ENCODE measurements around the gene LZTS3. TPM values are rescaled to one million over a fixed set of nuclear protein-coding genes. Genes with fewer than 3 reads are reported as not detected.

LZTS3 gene
- 7.5 and 12.6 TPM in 2 replicates for total RNA-seq

DNA sequence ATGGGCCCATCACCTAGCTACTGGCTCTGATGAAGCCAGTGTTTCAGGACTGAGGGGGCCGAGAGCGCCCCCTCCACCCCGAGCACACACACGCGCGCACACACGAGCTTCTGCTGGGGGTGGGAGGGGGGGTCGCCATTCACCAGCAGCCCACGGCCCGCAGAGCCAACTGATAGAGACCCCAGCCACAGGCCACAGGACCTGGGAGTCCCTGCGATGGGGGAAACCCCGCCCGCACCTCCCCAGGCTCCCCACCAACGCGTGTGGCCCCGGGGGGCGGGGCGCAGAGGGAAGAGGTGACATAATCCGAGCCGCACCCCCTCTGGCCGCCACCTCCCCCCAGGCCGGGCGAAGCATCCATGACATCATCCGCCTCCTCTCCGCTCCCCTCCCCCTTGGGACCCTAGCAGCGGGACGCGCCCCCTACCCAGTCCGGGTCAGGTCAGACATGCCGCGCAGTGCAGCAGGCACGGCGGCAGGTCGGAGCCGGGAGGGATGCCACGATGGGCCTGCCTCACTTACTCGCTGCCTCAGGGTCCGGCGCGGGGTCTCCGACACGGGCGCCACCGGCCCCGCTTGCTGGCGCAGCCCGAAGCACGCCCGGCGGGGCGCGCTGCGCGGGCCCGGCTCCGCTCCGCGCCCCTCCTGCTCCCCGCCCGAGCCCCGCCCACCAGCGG is at the start of gene LZTS3:
Gene LZTS3 (minus strand): TSS at position 617 of the 677 bp plus-strand sequence. CDS start 6,386 bp downstream, outside the sequence.

GRCh38 chr20:3209257-3209945 is 36.1 kb upstream of the LZTS3 start, which contains the start of gene ITPA:
ITPA (plus strand) TSS chr20:3209498; CDS start chr20:3209552, 54 bp downstream.

GRCh38 chr20:3204124-3204794 is 30.9 kb upstream of the LZTS3 start, which contains the start of gene DDRGK1:
DDRGK1 (minus strand) TSS chr20:3204682; CDS start chr20:3204627, 55 bp downstream.

Other genes with a start within 250 kb of the LZTS3 start
- gene GNRH2, start 129.9 kb downstream of the LZTS3 start, total RNA-seq: 0.26 and 0.43 TPM in 2 replicates
- 23.7 and 31.2 TPM in 2 replicates for gene MRPS26, start 127.5 kb downstream of the LZTS3 start, total RNA-seq
- not detected in 2 replicates for gene OXT, start 101.9 kb downstream of the LZTS3 start, total RNA-seq
- not detected in 2 replicates for gene AVP, start 88.8 kb downstream of the LZTS3 start, total RNA-seq
- 11.9 and 12.5 TPM in 2 replicates for gene FASTKD5, start 13.7 kb downstream of the LZTS3 start, total RNA-seq
- 3.7 TPM in 2 replicates for gene UBOX5, start 13.7 kb downstream of the LZTS3 start, total RNA-seq
- 21.9 and 23.3 TPM in 2 replicates for gene DDRGK1, start 31.1 kb upstream of the LZTS3 start, total RNA-seq
- gene ITPA, start 35.9 kb upstream of the LZTS3 start, total RNA-seq: 19.4 and 26.2 TPM in 2 replicates
- gene SLC4A11, start 65.6 kb upstream of the LZTS3 start, total RNA-seq: 0.20 and 1.2 TPM in 2 replicates
- 18.9 and 24.7 TPM in 2 replicates for gene DNAAF9, start 234.1 kb upstream of the LZTS3 start, total RNA-seq